NCI-H526 treated with DMSO at 0.1 percent for 48 hours (cell line): Measurements from ENCODE around the gene L3MBTL4.
"Not testable (repeated sequence)": the region's sequence is repeated elsewhere in the genome, so short reads cannot be mapped to it uniquely, and the experiment has no call there.

Source experiments
- DNase-seq: peaks from one replicate; lab custom pipeline; 2025; lab: John Stamatoyannopoulos, UW

Gene L3MBTL4

GRCh38 chr18:6406075-6406909 is 8.4 kb downstream of the L3MBTL4 start:
- no peak for DNase-seq

- no peak for DNase-seq
These were observed 9.3 kb downstream of the L3MBTL4 start for GRCh38 chr18:6405237-6406074.

GRCh38 chr18:6404834-6405233 is 9.9 kb downstream of the L3MBTL4 start:
- DNase-seq: no peak

GRCh38 chr18:6401687-6402086 is 13.0 kb downstream of the L3MBTL4 start:
- DNase-seq: no peak

GRCh38 chr18:6399776-6400175 is 14.9 kb downstream of the L3MBTL4 start:
- DNase-seq: no peak

GRCh38 chr18:6397931-6398566 is 16.7 kb downstream of the L3MBTL4 start:
- no peak for DNase-seq

- DNase-seq: no peak
These were observed 17.9 kb downstream of the L3MBTL4 start for GRCh38 chr18:6396847-6397246.

GRCh38 chr18:6396276-6396675 is 18.4 kb downstream of the L3MBTL4 start:
- no peak for DNase-seq

GRCh38 chr18:6389005-6389404 is 25.7 kb downstream of the L3MBTL4 start:
- no peak for DNase-seq

GRCh38 chr18:6382963-6383362 is 31.7 kb downstream of the L3MBTL4 start:
- no peak for DNase-seq

- DNase-seq: not testable (repeated sequence)
These were observed 37.2 kb downstream of the L3MBTL4 start for GRCh38 chr18:6377473-6377872.

GRCh38 chr18:6376433-6377229 is 38.1 kb downstream of the L3MBTL4 start:
- DNase-seq: no peak

GRCh38 chr18:6374935-6375529 is 39.7 kb downstream of the L3MBTL4 start:
- DNase-seq: no peak

- DNase-seq: no peak
These were observed 40.4 kb downstream of the L3MBTL4 start for GRCh38 chr18:6374340-6374739.

GRCh38 chr18:6373187-6373586 is 41.5 kb downstream of the L3MBTL4 start:
- no peak for DNase-seq

GRCh38 chr18:6370886-6371635 is 43.6 kb downstream of the L3MBTL4 start:
- no peak for DNase-seq

GRCh38 chr18:6370410-6370809 is 44.3 kb downstream of the L3MBTL4 start:
- no peak for DNase-seq

- DNase-seq: no peak
These were observed 46.7 kb downstream of the L3MBTL4 start for GRCh38 chr18:6368017-6368416.

- no peak for DNase-seq
These were observed 47.5 kb downstream of the L3MBTL4 start for GRCh38 chr18:6367208-6367607.

GRCh38 chr18:6366776-6367175 is 47.9 kb downstream of the L3MBTL4 start:
- DNase-seq: no peak

- DNase-seq: no peak
These were observed 49.3 kb downstream of the L3MBTL4 start for GRCh38 chr18:6365385-6365784.
